RWPE2 (cell line): Measurements from ENCODE around the gene NFXL1.

Experiments
- ATAC-seq: fragments of 200-7000 bp; cut with Tn5 transposase; 3 replicates; pipeline ENCODE4 v1.9.1; 2021; ENCODE audit warnings: low read depth
- DNase-seq: peaks from one replicate; pipeline ENCODE4 v3.0.0-alpha.2; 2020; ENCODE audit warnings: low spot score
- H3K27ac ChIP-seq: fragments of 450-650 bp; 2 replicates; pipeline ENCODE4 v1.5.1; 2017; ENCODE audit warnings: mild to moderate bottlenecking; ENCODE audit not compliant: poor library complexity, severe bottlenecking
- H3K27me3 ChIP-seq: fragments of 250-450 bp; sonication (Bioruptor Pico); 2 replicates; pipeline ENCODE4 v1.5.1; 2021; ENCODE audit warnings: mild to moderate bottlenecking, moderate library complexity; ENCODE audit not compliant: insufficient read depth, poor library complexity, severe bottlenecking
- H3K36me3 ChIP-seq: fragments of 250-450 bp; sonication (Bioruptor Pico); 2 replicates; pipeline ENCODE4 v1.5.1; 2020; ENCODE audit warnings: low read depth, mild to moderate bottlenecking, moderate library complexity
- H3K4me1 ChIP-seq: fragments of 250-450 bp; sonication (Bioruptor Pico); 2 replicates; pipeline ENCODE4 v1.5.1; 2021; ENCODE audit warnings: mild to moderate bottlenecking, moderate library complexity; ENCODE audit not compliant: insufficient read depth, poor library complexity, severe bottlenecking
- H3K4me3 ChIP-seq: fragments of 250-450 bp; sonication (Bioruptor Pico); 2 replicates; pipeline ENCODE4 v1.5.1; 2021; ENCODE audit warnings: mild to moderate bottlenecking, moderate library complexity; ENCODE audit not compliant: severe bottlenecking
- H3K9me3 ChIP-seq: fragments of 250-450 bp; sonication (Bioruptor Pico); 2 replicates; pipeline ENCODE4 v1.5.1; 2021; ENCODE audit warnings: mild to moderate bottlenecking, moderate library complexity; ENCODE audit not compliant: severe bottlenecking
- TF ChIP-seq, protein P1 (sequence below): fragments of 450-650 bp; IDR thresholded peaks from one replicate; pipeline ENCODE4 v1.5.1; 2017; ENCODE audit warnings: mild to moderate bottlenecking, moderate library complexity; ENCODE audit not compliant: poor library complexity, severe bottlenecking

Gene NFXL1

DNA sequence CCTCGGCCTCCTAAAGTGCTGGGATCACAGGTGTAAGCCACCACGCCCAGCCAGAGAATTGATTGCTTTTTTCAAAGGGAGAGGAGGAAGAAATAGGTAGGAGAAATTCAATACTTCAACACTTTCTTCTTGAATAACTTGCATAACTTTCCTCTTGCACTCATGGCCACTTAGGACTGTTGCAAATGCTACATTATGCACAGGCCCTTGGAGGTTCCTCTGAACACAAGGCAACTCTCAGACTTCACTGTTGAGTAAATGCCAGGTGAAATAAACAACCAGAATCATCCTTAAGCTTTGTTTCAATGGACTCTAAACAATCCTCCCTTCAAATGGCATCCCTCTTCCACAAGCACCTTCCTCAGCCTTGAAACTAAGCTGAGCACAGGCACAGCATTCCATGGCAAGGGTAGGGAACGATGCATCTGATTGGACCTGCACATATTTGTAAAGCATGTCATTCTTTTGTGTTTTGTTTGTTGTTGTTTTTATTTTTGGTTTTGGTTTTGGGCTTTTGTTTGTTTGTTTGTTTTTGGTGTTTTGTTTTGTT lies 104.7 kb downstream of the NFXL1 start:
- no peak for ATAC-seq

DNA sequence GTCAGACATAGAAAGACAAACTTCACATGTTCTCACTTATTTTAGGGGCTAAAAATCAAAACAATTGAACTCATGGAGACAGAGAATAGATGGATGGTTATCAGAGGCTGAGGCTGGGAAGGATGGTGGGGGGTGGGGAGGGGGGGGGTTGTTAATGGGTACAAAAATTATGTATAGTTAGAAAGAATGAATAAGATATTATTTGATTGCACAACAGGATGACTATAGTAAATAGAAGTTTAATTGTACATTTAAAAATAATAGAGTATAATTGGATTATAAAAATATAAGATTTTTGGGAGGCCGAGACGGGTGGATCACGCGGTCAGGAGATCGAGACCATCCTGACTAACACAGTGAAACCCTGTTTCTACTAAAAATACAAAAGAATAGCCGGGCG lies 109.8 kb downstream of the NFXL1 start:
- DNase-seq (no peak), ATAC-seq (no peak)
- TF ChIP-seq, protein P1, sequence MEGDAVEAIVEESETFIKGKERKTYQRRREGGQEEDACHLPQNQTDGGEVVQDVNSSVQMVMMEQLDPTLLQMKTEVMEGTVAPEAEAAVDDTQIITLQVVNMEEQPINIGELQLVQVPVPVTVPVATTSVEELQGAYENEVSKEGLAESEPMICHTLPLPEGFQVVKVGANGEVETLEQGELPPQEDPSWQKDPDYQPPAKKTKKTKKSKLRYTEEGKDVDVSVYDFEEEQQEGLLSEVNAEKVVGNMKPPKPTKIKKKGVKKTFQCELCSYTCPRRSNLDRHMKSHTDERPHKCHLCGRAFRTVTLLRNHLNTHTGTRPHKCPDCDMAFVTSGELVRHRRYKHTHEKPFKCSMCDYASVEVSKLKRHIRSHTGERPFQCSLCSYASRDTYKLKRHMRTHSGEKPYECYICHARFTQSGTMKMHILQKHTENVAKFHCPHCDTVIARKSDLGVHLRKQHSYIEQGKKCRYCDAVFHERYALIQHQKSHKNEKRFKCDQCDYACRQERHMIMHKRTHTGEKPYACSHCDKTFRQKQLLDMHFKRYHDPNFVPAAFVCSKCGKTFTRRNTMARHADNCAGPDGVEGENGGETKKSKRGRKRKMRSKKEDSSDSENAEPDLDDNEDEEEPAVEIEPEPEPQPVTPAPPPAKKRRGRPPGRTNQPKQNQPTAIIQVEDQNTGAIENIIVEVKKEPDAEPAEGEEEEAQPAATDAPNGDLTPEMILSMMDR = no peak
- Histone ChIP-seq H3K4me1 (no peaks in the 10 kb centered on the region), H3K36me3 (no peaks in the 10 kb centered on the region), H3K27ac (no peak overlapping the region), H3K27me3 (no peaks in the 10 kb centered on the region), H3K9me3 (no peaks in the 10 kb centered on the region), H3K4me3 (no peak overlapping the region)

More for the DNA sequence above, 104.7 kb downstream of the NFXL1 start:
- Histone ChIP-seq H3K4me1 (no peaks in the 10 kb centered on the region), H3K27me3 (no peaks in the 10 kb centered on the region), H3K36me3 (no peaks in the 10 kb centered on the region), H3K4me3 (no peak overlapping the region), H3K27ac (no peak overlapping the region), H3K9me3 (no peaks in the 10 kb centered on the region)
- TF ChIP-seq, protein P1 = no peak
- DNase-seq = no peak

DNA sequence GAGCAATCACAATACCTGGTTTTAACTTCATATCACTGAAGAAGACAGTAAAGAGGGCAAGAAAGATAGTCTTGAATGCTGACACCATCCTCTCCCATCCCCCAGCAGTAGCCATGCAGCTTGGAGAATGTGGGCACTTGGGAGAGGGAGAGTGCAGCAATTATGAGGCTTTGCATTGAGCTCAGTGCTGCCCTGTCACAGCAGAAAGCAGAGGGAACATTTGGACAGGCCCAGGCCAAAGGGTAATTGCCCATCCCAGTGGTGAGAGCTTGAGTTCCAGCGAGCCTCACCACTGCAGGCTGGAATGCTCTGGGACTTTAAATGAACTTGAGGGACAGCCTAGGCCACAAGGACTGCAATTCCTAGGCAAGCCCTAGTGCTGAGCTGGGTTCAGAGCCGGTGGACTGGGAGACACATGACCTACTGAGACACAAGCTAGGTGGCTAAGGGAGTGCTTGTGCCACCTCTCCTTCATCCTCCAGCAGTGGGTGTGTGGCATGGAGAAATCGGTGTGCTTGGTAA lies 112.8 kb downstream of the NFXL1 start:
- DNase-seq = no peak
- H3K36me3 ChIP-seq = no peaks in the 10 kb centered on the region
- H3K27ac ChIP-seq = no peak overlapping the region
- TF ChIP-seq, protein P1 = no peak
- no peak overlapping the region for H3K4me3 ChIP-seq
- H3K9me3 ChIP-seq = no peaks in the 10 kb centered on the region
- no peaks in the 10 kb centered on the region for H3K4me1 ChIP-seq
- H3K27me3 ChIP-seq = peaks cover 4% of the 10 kb centered on the region
- ATAC-seq = no peak

DNA sequence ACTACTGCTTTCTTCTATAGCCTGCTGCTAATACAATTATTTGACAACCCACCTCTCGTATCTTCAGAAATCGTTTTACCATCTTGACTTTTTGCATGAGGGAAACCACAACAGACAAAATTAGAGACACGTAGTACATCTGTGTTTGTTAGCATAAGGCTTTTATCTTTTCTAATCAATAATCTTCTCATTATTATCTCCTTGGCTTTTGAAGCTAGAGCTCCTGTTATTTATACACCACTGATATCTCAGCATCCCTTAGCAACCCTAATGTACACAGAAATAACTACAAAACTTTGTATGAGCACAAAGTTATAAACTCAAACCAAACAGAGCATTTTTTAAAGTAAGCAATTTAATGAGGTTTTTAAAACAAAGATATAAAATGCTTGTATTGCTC lies 116.2 kb downstream of the NFXL1 start:
- TF ChIP-seq, protein P1 = no peak
- DNase-seq = no peak
- no peak for ATAC-seq

More for the DNA sequence above, 116.2 kb downstream of the NFXL1 start:
- Histone ChIP-seq H3K4me3 (no peak overlapping the region), H3K36me3 (no peaks in the 10 kb centered on the region), H3K9me3 (no peaks in the 10 kb centered on the region), H3K27me3 (peaks cover 4% of the 10 kb centered on the region), H3K27ac (no peak overlapping the region), H3K4me1 (no peaks in the 10 kb centered on the region)
